Prostate gland (tissue), 2 donors: ENCODE results near the gene FGF12.

Experiments used
- CTCF ChIP-seq, 4 experiments: fragments of 200-600 bp in 2 of 4; fragments of 450-650 bp in 2 of 4; sonication (generic) in 2 of 4; IDR thresholded peaks; 1 replicate in 3 of 4; 2 replicates in 1 of 4; pipeline ENCODE4 v1.5.1; 2016 to 2019; ENCODE audit warnings: antibody characterized with exemption in 4 of 4, mild to moderate bottlenecking in 2 of 4, moderate library complexity in 2 of 4
- POLR2A ChIP-seq: fragments of 450-650 bp; IDR thresholded peaks from one replicate; pipeline ENCODE4 v1.6.1; 2016; ENCODE audit warnings: antibody characterized with exemption, mild to moderate bottlenecking
- POLR2AphosphoS5 ChIP-seq: sonication (generic); formaldehyde crosslinking; IDR thresholded peaks from one replicate; pipeline ENCODE4 v1.6.1; 2017; ENCODE audit warnings: antibody characterized with exemption

- no peak for TF ChIP-seq POLR2A
- no peak for TF ChIP-seq CTCF (IDR thresholded peaks at IDR 0.05)
- no peak for TF ChIP-seq POLR2AphosphoS5
Measured at GRCh38 chr3:192642651-192643050, 84.7 kb downstream of the FGF12 start.
